Body of pancreas (tissue), 4 donors: ENCODE measurements around the gene GDF7. TPM values are rescaled to one million over a fixed set of nuclear protein-coding genes. Genes with fewer than 3 reads are reported as not detected.

ENCODE experiments used
- ATAC-seq: fragments of 150-250 bp; one replicate; pipeline ENCODE4 v1.9.1; 2016
- DNase-seq, 4 donors: peaks; one replicate each; pipeline ENCODE4 v3.0.0-alpha.2; 2019
- H3K27ac ChIP-seq, 4 donors: fragments of 200-600 bp; sonication (generic); 1 replicate in 3 of 4; 2 replicates in 1 of 4; pipeline versions ENCODE4 v1.5.1 to v1.6.1; 2016 to 2019; ENCODE audit warnings: mild to moderate bottlenecking in 1 of 4, mixed read lengths in 1 of 4, moderate library complexity in 1 of 4
- H3K27me3 ChIP-seq, 2 donors: fragments of 200-600 bp; sonication (generic); one replicate each; pipeline ENCODE4 v1.6.0; 2016; ENCODE audit warnings: mild to moderate bottlenecking in 1 of 2
- H3K36me3 ChIP-seq, 2 donors: fragments of 200-600 bp; sonication (generic); replicated peaks in 1 of 2; 2 replicates each; pipeline ENCODE4 v1.5.1; 2016; ENCODE audit warnings: low read depth in 2 of 2; ENCODE audit not compliant: insufficient read depth in 1 of 2
- H3K4me1 ChIP-seq: fragments of 200-600 bp; sonication (generic); one replicate; pipeline ENCODE4 v1.6.0; 2016
- H3K4me3 ChIP-seq, 2 donors: fragments of 200-600 bp; sonication (generic); 1 replicate in 1 of 2; 2 replicates in 1 of 2; pipeline ENCODE4 v1.5.1; 2016 to 2019
- H3K9me3 ChIP-seq, 3 donors: fragments of 200-600 bp; sonication (generic); 1 replicate in 2 of 3; 2 replicates in 1 of 3; pipeline ENCODE4 v1.5.1; 2016
- CTCF ChIP-seq, 7 experiments: fragments of 450-650 bp in 4 of 7; fragments of 200-600 bp in 3 of 7; sonication (generic) in 3 of 7; IDR thresholded peaks; one replicate each; pipeline ENCODE4 v1.5.1; 2016 to 2019; ENCODE audit warnings: antibody characterized with exemption in 7 of 7
- POLR2A ChIP-seq, 3 donors: fragments of 450-650 bp; IDR thresholded peaks; one replicate each; pipeline ENCODE4 v1.6.1; 2016; ENCODE audit warnings: antibody characterized with exemption in 3 of 3, mild to moderate bottlenecking in 2 of 3
- WGBS, 2 donors: methylation state at CpG; one replicate each; pipeline ENCODE4 v1.1.5; 2017; 5-methylcytosine and 5-hydroxymethylcytosine counted together
- intact Hi-C: fragments of 100-400 bp; cut with DNase I; formaldehyde crosslinking; loops from one replicate; pipeline ENCODE4 v1.15.1; 2023
- total RNA-seq, 2 donors: library from RNA; depleted of rRNA; stranded (reverse); fragments of >200 nt; gene quantifications; one replicate each; pipeline ENCODE4 v1.1.0, GENCODE V29; 2016

Gene GDF7
- total RNA-seq, 2 donors from 2014 or later, result 2.0 to 7.3 TPM

DNA sequence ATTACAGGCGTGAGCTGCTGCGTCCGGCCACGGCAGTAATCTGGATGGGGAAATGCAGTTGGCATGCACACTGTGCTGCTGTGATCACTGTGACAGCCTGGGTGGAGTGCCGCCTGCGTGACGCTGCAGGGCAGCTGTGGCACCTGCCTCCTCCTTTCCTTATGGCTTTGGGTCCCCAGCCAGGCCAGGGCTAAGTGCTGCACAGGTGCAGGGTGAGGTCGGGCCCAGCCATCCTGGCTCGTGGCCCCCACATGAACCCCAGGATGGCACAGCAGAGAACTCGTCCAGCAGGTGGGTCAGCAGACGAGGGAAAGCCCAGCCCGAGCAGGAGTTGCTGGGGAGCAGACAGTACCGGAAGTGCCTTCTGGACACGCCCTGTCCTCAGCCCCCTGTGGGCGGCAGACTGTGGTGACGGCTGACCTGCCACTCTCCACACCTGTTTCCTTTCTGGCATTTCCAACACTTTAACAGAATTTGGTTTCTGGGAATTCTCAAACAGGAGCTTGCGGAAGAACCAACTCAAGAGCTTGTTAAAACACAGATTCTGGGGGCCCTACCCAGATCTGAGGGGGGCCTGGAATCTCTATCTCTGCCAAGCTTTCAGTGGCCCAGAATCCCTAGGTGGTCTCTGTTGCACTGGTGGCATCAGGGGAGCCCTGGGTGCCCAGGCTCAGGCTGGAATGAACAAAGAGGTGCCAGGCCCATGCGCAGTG, 33.0 kb upstream of the GDF7 start:
- H3K27me3 ChIP-seq, result no peaks in the 10 kb centered on the region
- intact Hi-C loops, result no loop called here
- ATAC-seq (peak; percentile 73), DNase-seq (peak; percentile 52 to 76 (median 68))
- H3K4me1 ChIP-seq, result peaks cover 30% of the 10 kb centered on the region
- no peak overlapping the region for H3K4me3 ChIP-seq
- WGBS, 2 donors, result 55 to 78% methylated on average over 5 to 18 of the region's 18 CpGs
- H3K36me3 ChIP-seq, result no peaks in the 10 kb centered on the region
- peak in 2 of 3 donors; percentile 28 to 29 for TF ChIP-seq POLR2A (IDR thresholded peaks at IDR 0.05)
- peak in 4 of 7 experiments; percentile 11 to 30 (median 23) for TF ChIP-seq CTCF (IDR thresholded peaks at IDR 0.05)
- H3K27ac ChIP-seq, result peak overlapping the region; percentile 65 to 86 (median 80)
- H3K9me3 ChIP-seq, result no peaks in the 10 kb centered on the region

DNA sequence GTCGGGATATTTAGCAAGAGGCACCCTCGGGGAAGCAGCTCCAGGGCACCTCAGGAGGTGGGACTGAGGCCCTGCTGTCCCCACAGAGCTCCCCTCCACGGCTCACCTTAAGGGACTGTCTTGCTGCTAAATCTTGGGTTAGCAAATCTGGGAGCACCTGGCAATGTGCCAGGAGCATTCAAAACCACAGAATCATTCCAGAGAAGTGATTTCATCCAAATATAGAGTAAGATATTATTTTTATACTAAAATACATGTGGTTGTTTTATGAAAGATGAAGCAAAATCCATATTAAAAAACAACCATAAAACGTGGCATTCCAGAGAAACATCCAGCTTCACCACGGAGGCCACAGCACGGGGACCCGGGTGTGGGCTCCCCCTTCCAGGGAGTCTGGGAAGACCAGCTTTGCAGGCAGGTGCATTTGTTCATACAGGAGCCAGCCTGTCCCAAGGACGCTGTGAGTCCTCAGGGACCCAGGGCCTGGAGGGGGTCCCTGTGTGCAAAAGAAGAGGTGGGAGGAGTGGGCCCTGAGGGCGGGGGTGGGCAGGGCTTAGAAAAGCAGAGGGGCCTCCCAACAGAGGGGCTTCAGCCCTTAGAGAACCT, 32.3 kb upstream of the GDF7 start:
- intact Hi-C loops, result no loop called here
- 57 to 72% methylated on average over 9 of the region's 9 CpGs for WGBS, 2 donors
- H3K27me3 ChIP-seq, result no peaks in the 10 kb centered on the region
- TF ChIP-seq CTCF (IDR thresholded peaks at IDR 0.05), result no peak
- no peak for TF ChIP-seq POLR2A (IDR thresholded peaks at IDR 0.05)
- peak overlapping the region; percentile 65 to 86 (median 80) for H3K27ac ChIP-seq
- peaks cover 0 to under 1% of the 10 kb centered on the region in 2 donors for H3K36me3 ChIP-seq
- ATAC-seq (no peak), DNase-seq (peak; percentile 37 to 47 (median 43))
- H3K4me3 ChIP-seq, result no peak overlapping the region
- H3K4me1 ChIP-seq, result peaks cover 30% of the 10 kb centered on the region
- H3K9me3 ChIP-seq, result no peaks in the 10 kb centered on the region

DNA sequence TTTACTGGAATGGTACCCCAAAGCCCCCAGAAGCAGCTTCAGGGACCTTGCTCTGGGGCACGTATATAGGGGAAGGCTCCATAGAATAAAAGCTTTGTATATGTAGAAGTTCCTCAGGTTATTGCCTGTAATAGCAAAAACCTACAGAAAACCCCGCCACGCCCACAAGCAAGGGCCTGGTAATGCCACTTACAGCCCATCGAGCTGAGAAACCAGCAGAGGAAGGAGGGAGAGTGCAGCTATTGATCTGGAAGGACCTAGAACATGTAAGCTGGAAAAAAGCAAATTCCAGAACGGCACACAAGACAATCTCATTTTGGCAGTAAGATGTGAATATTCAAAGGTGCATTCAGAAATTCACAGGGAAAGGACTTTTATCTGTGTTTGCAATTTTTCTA, 31.8 kb upstream of the GDF7 start:
- Histone ChIP-seq H3K36me3 (peaks cover 0 to 1% of the 10 kb centered on the region in 2 donors), H3K4me3 (no peak overlapping the region), H3K4me1 (peaks cover 30% of the 10 kb centered on the region), H3K9me3 (no peaks in the 10 kb centered on the region), H3K27me3 (no peaks in the 10 kb centered on the region), H3K27ac (peak overlapping the region in 3 of 4 donors; percentile 75 to 86 (median 84))
- 71% methylated on average over 5 of the region's 5 CpGs for WGBS, 2 donors
- ATAC-seq (no peak), DNase-seq (peak in 1 of 4 donors; percentile 9)
- TF ChIP-seq POLR2A (IDR thresholded peaks at IDR 0.05) (no peak), CTCF (IDR thresholded peaks at IDR 0.05) (no peak)
- intact Hi-C loops, result no loop called here

- Histone ChIP-seq H3K9me3 (no peaks in the 10 kb centered on the region), H3K4me3 (no peak overlapping the region), H3K4me1 (peaks cover 30% of the 10 kb centered on the region), H3K36me3 (peaks cover 0 to 1% of the 10 kb centered on the region in 2 donors), H3K27ac (peak overlapping the region in 3 of 4 donors; percentile 75 to 86 (median 84)), H3K27me3 (no peaks in the 10 kb centered on the region)
- intact Hi-C loops, result no loop called here
- peak; percentile 59 to 89 (median 85) for TF ChIP-seq CTCF (IDR thresholded peaks at IDR 0.05)
- TF ChIP-seq POLR2A (IDR thresholded peaks at IDR 0.05), result no peak
- WGBS, 2 donors, result 34 to 42% methylated on average over 32 of the region's 32 CpGs
- peak; percentile 81 for ATAC-seq
- DNase-seq, result peak; percentile 78 to 83 (median 82)
Observed at GRCh38 chr2:20635675-20636584, 31.0 kb upstream of the GDF7 start.
